Fibroblast of the conjunctiva (primary cell): ENCODE results near the gene BDH2.

Experiments
- DNase-seq: peaks from one replicate; pipeline ENCODE4 v3.0.0-alpha.2; 2010; ENCODE audit warnings: low read depth

BDH2 gene

DNA sequence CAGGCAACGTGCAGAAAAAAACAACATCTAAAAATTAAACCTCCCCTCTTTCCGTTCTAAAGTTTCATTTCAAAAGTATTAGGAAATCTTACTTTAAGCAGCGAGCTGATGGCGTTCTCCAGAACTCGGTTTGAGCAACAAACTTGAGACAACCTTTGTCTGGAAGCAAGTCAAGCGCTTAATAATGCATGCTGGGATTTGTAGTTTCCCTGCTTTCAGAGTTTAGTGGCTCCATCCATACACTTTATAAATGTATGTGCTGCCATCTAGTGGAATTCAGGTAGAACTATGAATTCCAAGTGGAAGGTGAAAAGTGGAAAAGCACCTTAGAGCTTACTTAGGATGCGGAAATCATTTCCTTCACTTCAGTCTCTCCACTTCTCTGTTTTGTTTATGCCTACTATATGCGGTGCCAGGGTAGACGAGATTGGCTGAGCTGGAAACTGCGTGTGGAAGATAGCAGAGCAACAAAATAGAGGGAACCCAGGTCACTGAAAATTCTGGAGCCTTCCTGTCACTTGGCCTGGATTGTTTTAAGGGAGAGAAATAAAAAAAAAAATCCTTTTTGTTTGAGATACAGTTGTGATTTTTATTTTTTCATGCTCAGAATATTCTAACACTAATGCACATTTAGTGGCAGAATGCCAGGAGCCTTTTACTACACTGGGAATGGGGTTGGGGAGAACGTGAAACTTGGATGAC is at the start of gene BDH2:
Gene BDH2 (minus strand): TSS at position 144 of the 702 bp plus-strand sequence. CDS start 3,580 bp downstream, outside the sequence.
- peak; percentile 96 for DNase-seq

- DNase-seq: no peak
Observed at GRCh38 chr4:103144926-103145325, 45.3 kb upstream of the BDH2 start.

GRCh38 chr4:103137446-103137827 is 37.8 kb upstream of the BDH2 start:
- DNase-seq: no peak

- DNase-seq: no peak
Observed at GRCh38 chr4:103136671-103137445, 37.2 kb upstream of the BDH2 start.

DNA sequence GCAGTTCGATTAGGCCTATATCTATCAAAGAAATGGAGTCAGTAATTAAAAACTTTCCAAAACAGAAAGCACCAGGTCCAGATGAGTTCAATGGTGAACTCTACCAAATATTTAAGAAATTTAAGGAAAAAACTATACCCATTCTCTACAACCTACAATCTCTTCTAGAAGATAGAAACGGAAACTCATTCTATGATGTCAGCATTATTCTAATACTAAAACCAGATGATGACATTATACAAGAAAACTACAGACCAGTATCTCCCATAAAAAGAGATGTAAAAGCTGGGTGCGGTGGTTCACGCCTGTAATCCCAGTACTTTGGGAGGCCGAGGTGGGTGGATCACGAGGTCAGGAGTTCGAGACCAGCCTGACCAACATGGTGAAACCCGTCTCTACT is 29.5 kb upstream of the BDH2 start:
- no peak for DNase-seq

DNA sequence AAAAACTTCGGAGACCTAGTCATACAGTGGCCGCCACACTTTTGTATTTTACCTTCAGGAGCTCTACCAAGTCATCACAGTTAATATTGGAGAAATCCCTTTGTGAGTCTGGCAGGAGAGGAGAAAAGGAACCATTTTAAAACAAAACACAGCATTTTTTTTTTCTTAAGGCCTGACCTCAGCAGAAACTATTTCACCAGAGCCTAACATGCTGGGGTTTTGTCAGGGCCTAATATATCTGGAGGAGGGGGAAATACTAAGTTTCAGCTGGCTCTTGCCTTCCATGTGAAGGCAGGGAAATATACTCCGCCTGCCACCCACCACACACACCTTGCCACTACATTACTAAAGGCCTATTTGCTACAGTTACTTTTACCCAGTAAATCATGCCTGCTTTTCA is 26.5 kb upstream of the BDH2 start:
- DNase-seq: no peak

GRCh38 chr4:103123114-103123513 is 23.5 kb upstream of the BDH2 start:
- DNase-seq: no peak

- DNase-seq: no peak
Observed at GRCh38 chr4:103118166-103118565, 18.5 kb upstream of the BDH2 start.

DNA sequence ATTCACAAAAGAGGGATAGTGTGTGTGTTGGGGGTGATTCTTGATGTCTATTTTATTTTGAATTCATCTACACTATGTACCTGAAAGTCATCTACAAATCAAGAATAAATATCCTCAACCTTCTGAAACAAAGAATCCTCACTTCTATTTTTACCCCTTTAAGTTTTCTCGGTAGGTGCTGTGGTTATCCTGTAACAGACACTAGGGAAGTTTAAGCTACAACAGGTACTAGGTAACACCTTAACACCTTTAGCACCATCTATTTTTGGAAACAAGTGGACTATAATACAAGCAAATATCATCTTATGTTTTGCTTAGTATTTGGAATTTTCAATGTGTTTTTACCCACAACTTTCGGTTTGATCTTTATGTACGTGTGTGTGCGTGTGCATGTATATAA is 12.0 kb upstream of the BDH2 start:
- DNase-seq: no peak

- DNase-seq: no peak
Observed at GRCh38 chr4:103108542-103108941, 8.9 kb upstream of the BDH2 start.

GRCh38 chr4:103105558-103106356 is 6.1 kb upstream of the BDH2 start:
- DNase-seq: no peak

GRCh38 chr4:103104886-103105285 is 5.3 kb upstream of the BDH2 start:
- DNase-seq: no peak

- DNase-seq: no peak
Observed at GRCh38 chr4:103100691-103101090, 1.1 kb upstream of the BDH2 start.

GRCh38 chr4:103098756-103099440 is 736 bp downstream of the BDH2 start:
- no peak for DNase-seq

- DNase-seq: no peak
Observed at GRCh38 chr4:103098341-103098740, 1.3 kb downstream of the BDH2 start.

DNA sequence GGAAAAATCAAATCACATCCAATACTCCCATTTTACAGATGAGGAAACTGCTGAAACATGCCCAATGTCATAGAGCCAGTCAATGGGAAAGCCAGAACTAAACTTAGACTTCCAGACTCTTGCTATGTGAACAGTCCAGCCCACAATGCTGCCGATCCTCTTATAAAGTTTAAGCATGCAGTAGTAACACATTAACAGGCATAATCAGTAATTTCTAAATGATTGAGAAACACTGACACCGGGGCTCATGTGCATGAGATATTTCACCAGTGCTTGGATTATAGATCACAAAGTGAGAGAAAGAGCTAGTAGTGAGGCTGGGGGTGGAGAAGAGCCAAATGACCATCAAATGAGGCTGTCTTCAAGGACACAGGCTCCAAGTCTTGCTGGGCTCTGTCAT is 2.5 kb downstream of the BDH2 start:
- DNase-seq: no peak

GRCh38 chr4:103095080-103095479 is 4.6 kb downstream of the BDH2 start:
- DNase-seq: no peak

GRCh38 chr4:103092245-103092644 is 7.4 kb downstream of the BDH2 start:
- no peak for DNase-seq

DNA sequence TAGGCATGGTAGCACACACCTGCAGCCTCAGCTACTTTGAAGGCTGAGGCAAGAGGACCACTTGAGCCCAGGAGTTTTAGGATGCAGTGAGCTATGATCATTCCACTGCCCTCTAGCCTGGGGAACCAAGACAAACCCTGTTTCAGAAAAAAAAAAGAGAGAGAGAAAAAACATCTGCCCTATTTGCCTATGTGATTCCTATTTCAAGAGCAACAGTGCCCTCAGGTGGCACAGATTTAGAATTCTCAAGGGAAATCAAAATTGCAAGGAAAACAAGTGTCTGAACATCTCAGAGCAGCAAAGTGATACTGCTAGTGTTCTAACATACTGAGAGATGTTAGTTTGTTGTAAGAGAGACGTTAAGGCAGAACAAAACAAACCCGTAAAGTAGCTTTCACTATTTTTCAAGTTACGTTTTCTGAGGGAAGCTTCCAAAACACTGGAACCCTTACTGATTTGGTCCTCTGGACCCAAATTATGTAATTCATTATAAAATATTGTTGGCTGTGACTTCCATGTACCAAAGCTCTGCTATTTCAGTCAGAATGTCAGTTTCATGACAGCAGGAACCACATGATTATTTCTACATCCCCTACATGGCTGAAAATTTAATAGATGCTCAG is 7.9 kb downstream of the BDH2 start:
- DNase-seq: peak; percentile 61

- no peak for DNase-seq
Observed at GRCh38 chr4:103089481-103089880, 10.2 kb downstream of the BDH2 start.

- no peak for DNase-seq
Observed at GRCh38 chr4:103086551-103086950, 13.1 kb downstream of the BDH2 start.
